Neural progenitor cell (in vitro differentiated cells): ENCODE results near the gene VPS72.

ENCODE experiments used
- EZH2 ChIP-seq: fragments of 200-600 bp; sonication (generic); IDR thresholded peaks from 2 replicates; pipeline ENCODE4 v1.6.1; 2017; ENCODE audit warnings: antibody characterized with exemption, mild to moderate bottlenecking, moderate library complexity
- EZH2phosphoT487 ChIP-seq: fragments of 200-600 bp; sonication (generic); IDR thresholded peaks from 2 replicates; pipeline ENCODE4 v1.6.1; 2017; ENCODE audit warnings: antibody characterized with exemption
- TF ChIP-seq, protein P1 (sequence below): fragments of 200-600 bp; sonication (generic); IDR thresholded peaks from 2 replicates; pipeline ENCODE4 v1.5.1; 2017; ENCODE audit warnings: antibody characterized with exemption, mild to moderate bottlenecking

DNA sequence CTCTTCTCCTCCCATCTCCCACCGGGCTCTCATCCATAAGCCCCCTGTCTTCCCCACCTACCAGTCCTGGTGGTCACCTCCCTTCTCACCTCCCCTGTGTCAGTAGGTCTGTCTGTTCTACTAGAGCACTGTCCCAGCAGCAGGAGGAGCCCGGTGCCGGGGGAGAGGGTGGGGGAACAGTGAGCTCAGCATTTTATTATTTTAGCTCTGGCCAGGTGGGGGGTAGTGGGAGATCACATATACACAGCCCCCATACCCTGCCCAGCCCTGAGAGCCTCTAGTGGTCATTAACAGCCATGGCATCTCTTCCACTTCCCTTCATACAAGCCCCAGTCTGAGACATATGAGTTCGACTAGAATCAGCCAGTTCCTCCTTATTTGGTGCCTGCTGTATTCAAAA is 14.1 kb downstream of the VPS72 start, which contains the start of gene TMOD4:
- TF ChIP-seq, protein P1, sequence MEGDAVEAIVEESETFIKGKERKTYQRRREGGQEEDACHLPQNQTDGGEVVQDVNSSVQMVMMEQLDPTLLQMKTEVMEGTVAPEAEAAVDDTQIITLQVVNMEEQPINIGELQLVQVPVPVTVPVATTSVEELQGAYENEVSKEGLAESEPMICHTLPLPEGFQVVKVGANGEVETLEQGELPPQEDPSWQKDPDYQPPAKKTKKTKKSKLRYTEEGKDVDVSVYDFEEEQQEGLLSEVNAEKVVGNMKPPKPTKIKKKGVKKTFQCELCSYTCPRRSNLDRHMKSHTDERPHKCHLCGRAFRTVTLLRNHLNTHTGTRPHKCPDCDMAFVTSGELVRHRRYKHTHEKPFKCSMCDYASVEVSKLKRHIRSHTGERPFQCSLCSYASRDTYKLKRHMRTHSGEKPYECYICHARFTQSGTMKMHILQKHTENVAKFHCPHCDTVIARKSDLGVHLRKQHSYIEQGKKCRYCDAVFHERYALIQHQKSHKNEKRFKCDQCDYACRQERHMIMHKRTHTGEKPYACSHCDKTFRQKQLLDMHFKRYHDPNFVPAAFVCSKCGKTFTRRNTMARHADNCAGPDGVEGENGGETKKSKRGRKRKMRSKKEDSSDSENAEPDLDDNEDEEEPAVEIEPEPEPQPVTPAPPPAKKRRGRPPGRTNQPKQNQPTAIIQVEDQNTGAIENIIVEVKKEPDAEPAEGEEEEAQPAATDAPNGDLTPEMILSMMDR, result peak; percentile 53
- TF ChIP-seq EZH2, result no peak
- TF ChIP-seq EZH2phosphoT487, result no peak
